GM12891 (cell line): Measurements from ENCODE around the gene FREY1.

Source experiments
- PAX5 ChIP-seq: IDR thresholded peaks from 2 replicates; pipeline ENCODE4 v1.6.1; 2011; ENCODE audit warnings: low read length, moderate library complexity, mild to moderate bottlenecking; ENCODE audit not compliant: insufficient read depth, severe bottlenecking
- POLR2A ChIP-seq: IDR thresholded peaks from 2 replicates; pipeline ENCODE4 v1.6.1; 2011; ENCODE audit warnings: low read depth, low read length, control low read depth
- POLR2AphosphoS5 ChIP-seq: IDR thresholded peaks from 2 replicates; pipeline ENCODE4 v1.6.1; 2011; ENCODE audit warnings: low read depth, low read length, control low read depth
- TAF1 ChIP-seq: IDR thresholded peaks from 2 replicates; pipeline ENCODE4 v1.6.1; 2011; ENCODE audit warnings: low read depth, low read length, control low read depth

GRCh38 chr11:45919806-45920530, 12.9 kb upstream of the FREY1 start:
- no peak for TF ChIP-seq POLR2AphosphoS5
- TF ChIP-seq POLR2A = no peak
- TF ChIP-seq TAF1 = no peak
- TF ChIP-seq PAX5 = no peak
